NCI-H2196 (cell line): ENCODE data around the gene KLF11.

Experiments used
- DNase-seq: peaks from one replicate; lab custom pipeline; 2025; ENCODE audit not compliant: unreplicated experiment; lab: John Stamatoyannopoulos, UW

Gene KLF11

DNA sequence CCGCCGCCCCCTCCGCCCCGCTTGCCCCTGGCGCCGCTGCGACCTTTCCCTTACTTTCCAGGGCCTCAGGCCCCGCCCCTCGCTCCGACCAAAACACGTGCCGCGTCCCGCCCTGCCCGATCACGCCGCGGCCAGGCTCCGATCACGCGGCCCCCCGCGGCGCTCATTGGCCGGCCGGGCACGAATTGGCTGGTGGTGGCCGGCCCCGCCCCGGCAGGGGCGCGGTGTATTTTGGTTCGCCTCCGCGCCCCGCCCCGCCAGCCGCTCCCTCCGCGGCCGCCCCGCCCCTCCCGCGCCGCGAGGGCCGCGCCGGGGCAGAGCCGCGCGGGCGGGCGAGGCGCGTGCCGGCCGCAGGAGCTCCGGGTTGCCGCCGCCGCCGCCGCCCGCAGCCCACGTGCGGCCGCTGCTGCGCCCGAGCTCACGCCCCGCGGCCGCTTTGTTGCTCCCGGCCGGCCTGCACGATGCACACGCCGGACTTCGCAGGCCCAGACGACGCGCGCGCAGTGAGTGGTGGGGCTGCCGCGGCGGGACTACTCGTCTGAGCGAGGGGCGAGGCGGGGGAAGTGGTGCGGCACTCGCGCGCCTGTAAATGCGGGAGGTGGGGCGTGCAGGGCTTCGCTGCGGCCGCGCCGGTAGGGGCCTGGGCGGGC is at the start of gene KLF11:
Gene KLF11 (plus strand): TSS at position 295 of the 650 bp plus-strand sequence. CDS start 167 bp downstream, at position 462.
- peak; percentile 99 for DNase-seq

GRCh38 chr2:9994462-9994861 is 48.9 kb upstream of the KLF11 start:
- DNase-seq, result no peak

- no peak for DNase-seq
Measured at GRCh38 chr2:9995059-9995458, 48.3 kb upstream of the KLF11 start.

DNA sequence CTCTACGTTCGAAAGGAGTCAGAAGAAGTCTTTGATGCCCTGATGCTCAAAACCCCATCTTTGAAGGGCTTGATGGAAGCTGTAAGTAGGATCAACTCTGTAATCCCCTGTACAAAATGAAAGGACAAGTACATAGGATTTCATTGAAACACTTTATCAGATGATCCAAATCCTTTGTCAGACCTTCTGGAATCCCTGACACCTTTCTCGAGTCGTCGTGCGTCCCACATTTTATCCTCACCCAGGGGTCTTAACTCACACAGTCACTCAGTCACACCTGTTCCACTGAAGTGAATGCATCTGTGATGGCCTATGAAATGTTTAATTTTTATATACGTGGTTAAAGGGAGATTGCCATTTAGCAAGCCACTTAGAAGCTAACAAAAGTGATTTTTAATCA is 47.0 kb upstream of the KLF11 start:
- no peak for DNase-seq

DNA sequence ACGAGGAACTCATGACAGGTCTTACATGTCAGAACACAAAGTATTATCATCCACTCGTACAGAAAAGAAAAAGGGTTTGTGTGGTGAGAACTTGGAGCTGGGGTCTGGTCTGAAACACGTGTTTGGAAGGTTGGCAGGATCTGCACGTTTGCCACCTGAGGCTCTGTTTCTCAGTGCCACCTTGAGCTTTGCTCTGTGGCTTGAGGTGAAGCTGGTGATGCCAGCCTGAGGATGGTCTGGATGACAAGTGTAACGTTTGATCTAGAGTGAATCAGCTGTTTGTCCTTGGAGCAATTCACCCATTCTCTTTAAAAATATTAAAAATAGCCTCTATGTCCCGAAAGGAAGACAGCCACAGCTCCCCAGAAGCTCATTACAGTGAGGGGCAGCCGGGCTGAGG is 45.4 kb upstream of the KLF11 start:
- no peak for DNase-seq

GRCh38 chr2:9998916-9999654 is 44.3 kb upstream of the KLF11 start:
- DNase-seq, result no peak

DNA sequence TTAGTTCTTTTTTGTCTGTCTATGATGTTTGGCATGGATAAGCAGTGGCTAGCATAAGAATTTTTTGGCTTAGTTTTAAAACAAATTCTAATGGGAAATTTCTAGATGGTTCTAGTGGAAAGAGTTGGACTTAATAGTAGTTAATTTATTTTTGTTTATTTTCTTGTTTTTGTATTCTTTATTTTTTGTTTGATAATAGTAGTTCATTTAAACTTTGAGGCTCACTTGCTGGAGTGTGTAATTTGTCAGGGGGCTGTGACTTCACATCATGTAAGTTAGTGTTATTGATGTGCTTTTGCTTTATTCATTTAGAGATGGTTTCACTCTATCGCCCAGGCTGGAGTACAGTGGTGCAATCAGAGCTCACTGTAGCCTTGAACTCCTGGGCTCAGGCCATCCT is 43.7 kb upstream of the KLF11 start:
- DNase-seq, result no peak

DNA sequence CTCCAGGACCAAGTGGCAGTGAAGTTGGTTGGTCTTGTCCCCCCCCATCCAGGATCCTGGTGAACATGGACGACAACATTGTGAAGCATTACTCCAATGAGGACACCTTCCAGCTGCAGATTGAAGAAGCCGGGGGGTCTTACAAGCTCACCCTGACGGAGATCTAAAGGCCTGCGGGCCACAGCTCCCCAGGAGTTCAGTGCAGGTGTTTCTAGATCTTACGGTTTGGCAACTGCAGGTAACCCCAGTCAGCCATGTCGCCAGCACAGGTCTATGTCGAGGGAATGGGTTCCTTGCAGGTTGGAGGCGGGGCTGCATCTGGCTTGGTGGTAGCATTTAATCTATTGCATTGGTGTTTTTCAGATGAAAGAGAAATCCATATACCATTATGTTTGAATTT is 42.8 kb upstream of the KLF11 start:
- DNase-seq, result no peak

GRCh38 chr2:10001586-10001985 is 41.8 kb upstream of the KLF11 start:
- DNase-seq, result no peak

DNA sequence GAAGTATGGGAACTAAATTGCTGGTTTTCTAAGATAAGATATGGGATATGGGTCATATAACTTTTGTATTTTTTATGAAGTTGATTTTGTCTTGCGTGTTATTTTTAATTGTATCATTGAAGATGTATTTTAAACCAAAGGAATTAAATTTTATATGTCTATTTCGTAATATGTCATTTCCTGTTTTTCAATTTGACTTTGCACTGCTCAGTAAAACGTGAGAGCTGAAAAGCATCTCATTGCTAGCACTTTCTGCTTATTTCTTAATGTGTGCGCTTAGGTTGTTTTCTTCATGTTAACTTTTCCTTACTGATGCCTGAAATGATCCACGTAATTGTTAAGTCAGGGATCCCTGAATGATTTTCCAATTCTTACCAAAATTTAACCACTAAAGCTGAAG is 41.2 kb upstream of the KLF11 start:
- DNase-seq, result no peak

- no peak for DNase-seq
Measured at GRCh38 chr2:10002681-10003080, 40.7 kb upstream of the KLF11 start.

- DNase-seq, result no peak
Measured at GRCh38 chr2:10003206-10004125, 39.9 kb upstream of the KLF11 start.

DNA sequence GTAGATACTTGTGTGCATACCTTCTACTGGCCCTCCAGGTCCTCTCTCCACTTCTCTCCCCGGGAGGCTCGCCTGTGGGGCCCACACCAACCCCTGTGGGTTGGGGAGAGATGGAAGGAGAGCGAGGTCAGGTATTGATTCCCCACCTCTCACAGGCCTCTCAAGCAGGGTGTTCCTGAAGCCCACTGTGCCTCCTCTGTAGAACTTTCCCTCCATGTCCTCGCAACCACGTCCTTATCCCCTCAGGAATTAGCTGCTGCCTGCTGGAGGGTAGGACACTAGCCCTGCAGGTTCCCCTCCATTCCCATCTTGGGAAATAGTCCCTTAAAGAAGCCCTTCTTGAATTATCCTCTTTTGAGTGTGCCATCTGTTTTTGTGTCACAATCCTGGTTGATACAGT is 38.9 kb upstream of the KLF11 start:
- no peak for DNase-seq

- DNase-seq, result no peak
Measured at GRCh38 chr2:10004836-10005235, 38.5 kb upstream of the KLF11 start.

- no peak for DNase-seq
Measured at GRCh38 chr2:10005461-10006235, 37.7 kb upstream of the KLF11 start.

DNA sequence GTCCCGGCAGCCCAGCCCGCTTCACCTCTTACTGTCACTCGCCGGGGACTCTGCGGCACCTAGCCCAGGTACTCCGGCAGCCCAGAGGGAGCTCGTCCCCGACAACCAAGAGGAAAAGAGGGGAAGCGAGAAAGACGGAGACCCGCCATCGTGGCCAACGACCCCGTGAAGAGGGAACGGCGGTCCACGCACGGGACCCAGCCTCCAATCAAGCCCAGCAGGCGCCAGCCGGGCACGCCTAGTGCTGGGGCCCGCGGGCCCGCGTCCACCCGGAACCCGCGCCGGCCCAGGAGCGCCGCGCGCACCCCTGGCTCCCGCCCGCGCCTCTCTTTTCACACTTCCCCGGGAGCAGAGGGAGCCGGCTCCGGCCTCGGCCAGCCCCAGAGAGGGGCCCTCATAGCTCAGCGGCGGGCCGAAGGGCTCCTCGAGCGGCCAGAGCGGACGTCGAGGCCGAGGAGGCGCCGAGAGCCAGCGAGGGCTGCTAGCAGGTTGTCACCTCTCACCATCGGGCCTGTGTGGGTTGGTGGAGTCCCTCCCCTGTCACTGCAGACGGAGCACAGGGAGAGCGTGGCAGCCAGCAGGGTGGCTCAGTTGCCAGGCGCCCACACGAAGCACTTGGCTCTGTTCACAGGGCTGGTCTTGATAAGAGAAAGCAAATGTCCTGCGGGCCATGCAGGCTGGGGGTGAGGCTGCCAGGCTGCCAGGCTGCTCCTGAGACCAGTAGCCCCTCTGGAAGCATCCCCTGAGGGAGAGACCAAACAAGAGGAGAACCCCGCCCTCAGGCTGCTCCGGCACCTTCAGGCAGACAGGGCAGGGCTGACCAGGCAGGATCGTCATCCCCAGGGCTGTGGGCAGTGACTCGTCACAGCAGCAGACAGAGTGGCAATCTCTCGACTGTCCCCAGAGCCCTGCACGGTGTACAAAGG is 36.9 kb upstream of the KLF11 start:
- DNase-seq, result no peak

DNA sequence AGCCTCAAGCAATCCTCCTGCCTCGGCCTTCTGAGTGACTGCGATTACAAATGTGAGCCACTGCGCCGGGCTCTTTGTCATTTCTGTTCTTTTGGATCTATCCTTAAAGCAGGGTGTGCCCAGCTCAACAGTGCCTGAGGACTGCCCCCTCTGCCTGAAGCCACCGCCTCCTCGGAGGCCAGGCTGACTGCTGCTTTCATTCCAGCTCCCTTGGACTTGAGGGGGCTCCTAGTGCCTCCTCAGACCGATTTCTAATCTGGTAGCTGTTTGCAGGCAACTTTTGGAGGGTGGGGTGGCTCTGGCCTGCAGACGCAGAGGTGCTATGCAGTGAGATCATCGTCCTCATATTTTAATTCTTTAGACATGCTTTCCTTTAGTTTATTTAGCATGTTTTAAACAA is 35.9 kb upstream of the KLF11 start:
- DNase-seq, result no peak

DNA sequence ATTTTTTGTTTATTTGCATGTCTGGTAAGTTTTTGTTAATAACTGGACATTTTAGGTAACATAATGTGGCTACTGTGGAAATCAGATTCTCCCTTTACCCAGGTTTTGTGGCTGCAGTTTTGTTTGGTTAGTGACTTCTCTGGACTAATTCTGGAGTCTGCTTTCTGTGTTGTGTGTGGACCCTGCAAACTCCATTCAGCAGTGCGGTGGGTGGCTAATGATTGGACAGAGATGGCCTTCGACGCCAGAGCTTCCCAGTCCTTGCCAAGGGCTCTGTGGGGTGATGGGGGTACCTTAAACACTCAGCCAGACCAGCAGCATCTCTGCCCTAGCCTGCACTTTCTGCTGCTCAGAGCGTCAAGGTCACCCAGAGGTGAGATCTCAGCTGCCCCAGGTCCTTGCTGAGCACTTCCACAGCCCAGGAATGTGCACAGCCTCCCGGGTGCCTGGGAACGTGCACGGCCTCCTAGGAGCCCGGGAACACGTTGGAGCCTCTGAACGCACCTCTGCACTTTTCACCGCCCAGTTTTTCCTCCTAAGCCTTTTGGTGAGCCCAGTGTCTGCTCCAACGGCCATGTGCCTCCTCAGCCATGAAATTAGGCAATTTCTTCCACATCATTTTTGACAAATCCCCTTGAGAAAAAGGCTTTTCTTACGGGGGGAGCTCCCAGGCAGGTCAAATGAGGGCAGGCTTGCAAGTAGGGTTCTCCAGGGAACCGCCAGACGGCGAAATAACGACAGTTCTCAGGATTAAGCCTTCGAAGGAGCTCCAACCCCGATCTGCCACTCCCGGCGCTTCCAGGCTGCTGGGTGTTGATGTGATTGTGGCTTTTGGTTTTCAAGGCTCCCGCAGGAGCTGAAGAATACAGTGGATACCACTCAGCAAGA is 35.2 kb upstream of the KLF11 start:
- no peak for DNase-seq

- no peak for DNase-seq
Measured at GRCh38 chr2:10008809-10009176, 34.6 kb upstream of the KLF11 start.
